ENCODE measurements around the gene TENT4A.
"Not testable (repeated sequence)": the region's sequence is repeated elsewhere in the genome, so short reads cannot be mapped to it uniquely, and the experiment has no call there.

Gene TENT4A

DNA sequence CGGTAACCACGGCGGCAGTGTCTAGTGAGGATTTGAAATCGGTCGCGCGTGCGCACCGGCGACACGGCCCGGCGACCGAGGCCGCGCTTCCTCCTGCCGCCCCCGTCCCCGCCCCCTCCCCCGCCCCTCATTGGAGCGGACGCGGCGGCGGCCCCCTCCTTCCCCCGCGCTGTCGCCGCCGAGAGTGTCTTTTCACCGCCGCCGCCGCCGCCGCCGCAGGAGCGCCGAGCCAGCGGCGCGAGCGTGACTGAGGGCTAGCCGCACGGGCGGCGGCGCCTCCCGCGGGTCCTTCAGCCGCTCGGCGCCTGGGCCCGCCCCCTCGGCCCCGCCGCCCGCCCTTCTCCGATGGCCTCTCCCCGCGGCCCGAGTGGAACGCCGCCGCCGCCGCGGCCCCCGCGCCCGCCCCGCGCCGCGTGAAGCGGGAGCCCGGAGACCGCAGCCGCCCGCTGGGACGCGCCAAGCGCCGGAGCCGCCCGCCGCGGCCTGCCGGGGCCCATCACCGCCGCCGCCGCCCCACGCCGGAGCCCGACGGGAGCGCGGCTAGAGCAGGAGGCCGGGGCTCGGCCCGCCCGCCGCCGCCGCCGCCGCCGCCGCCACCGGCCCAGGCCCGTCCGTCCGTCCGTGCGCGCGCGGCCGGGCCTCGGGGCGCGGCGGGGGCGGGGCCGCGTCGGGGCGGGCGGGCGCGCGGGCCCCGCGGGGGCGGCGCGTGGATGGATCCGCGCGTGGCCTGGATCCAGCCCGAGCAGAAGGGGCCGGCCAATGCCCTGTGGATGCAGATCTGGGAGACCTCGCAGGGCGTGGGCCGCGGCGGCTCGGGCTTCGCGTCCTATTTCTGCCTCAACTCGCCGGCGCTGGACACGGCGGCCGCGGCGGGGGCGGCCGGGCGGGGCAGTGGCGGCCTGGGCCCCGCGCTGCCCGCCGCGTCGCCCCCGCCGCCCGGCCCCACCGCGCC lies at the start of gene TENT4A:
Gene TENT4A, plus strand, starts transcription at position 159 of the 952 bp plus-strand sequence. Its CDS starts 552 bp downstream, at position 711.
- peak; percentile 97 for DNase-seq (ENCODE audit: low spot score)

DNA sequence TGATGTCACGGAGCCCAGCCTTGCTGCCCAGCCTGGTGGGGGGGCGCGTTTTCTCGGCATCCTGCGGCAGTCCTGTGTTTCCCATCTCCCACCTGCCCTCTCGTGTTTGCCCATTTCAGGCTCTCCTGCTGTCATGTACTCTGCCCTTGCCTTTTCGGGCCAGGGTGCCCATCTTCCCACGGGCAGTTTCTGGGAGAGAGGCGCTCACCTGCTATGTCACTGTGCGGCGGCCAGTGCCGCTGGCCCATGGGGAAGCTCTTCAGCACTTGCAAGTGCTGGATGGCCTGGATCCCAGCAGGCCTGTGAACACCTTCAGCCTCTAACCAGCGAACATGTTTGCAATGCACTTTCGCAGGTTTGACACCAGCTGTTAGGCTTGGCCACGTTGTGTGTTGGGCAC lies 46.5 kb upstream of the TENT4A start:
- no peak for DNase-seq (ENCODE audit: low spot score)

GRCh38 chr5:6667648-6668047 lies 45.6 kb upstream of the TENT4A start:
- DNase-seq (ENCODE audit: low spot score), result no peak

DNA sequence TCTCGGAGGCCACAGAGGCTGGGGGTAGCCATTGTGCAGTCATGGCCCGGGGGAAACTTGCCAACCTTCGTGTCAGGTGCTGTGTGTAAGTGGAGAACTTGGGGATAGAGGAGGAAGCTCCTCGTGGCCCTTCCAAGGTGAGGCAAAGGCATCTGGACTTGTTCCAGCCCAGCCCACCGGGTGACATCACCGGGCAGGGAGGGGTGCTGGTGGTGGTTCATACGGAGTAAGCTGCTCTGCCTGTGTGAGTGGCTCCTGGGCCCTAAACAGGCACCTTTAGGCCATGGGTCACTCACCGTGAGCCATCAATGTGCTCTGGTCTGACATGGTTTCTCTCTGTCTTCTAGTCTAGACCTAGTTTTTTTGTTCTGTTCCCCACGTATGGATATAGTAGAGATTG lies 44.5 kb upstream of the TENT4A start:
- not testable (repeated sequence) for DNase-seq (ENCODE audit: low spot score)

- no peak for DNase-seq (ENCODE audit: low spot score)
Measured at GRCh38 chr5:6673031-6673430, 40.2 kb upstream of the TENT4A start.

DNA sequence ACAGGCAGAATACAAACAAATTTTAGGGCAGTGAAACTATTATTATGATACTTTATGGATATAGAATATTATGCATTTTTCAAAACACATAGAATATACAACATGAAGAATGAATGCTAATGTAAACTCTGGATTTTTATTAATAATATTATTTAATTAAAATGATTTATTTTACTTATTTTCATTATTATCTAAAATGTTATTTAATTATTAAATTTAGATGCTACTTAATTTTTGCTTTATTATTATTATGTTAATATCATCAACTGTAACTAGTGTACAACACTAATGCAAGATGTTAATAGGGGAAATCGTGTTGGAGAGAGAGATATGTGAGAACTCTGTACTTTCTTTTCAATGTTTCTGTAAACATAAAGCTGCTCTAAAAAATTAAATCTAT lies 39.3 kb upstream of the TENT4A start:
- no peak for DNase-seq (ENCODE audit: low spot score)

DNA sequence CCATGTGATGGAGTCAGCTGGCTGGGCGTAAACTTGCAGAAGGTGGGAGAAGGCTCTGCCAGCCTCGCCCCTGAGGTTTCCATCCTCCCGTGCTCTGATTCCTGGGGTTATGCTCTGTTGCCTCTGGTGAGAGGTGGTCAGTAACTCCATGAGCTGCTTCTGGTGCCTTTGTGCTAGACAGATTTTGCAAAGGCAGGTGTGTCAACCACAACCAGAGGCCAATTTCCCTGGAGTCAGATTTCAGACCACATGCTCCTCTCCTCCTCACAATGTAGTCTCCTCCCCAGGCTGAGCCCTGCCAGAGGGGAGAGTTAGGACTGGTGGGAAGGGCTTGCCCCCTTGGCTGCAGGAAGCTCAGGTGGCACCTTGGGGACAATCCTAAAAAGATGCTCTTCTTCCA lies 38.8 kb upstream of the TENT4A start:
- no peak for DNase-seq (ENCODE audit: low spot score)

- no peak for DNase-seq (ENCODE audit: low spot score)
Measured at GRCh38 chr5:6674886-6675285, 38.3 kb upstream of the TENT4A start.

DNA sequence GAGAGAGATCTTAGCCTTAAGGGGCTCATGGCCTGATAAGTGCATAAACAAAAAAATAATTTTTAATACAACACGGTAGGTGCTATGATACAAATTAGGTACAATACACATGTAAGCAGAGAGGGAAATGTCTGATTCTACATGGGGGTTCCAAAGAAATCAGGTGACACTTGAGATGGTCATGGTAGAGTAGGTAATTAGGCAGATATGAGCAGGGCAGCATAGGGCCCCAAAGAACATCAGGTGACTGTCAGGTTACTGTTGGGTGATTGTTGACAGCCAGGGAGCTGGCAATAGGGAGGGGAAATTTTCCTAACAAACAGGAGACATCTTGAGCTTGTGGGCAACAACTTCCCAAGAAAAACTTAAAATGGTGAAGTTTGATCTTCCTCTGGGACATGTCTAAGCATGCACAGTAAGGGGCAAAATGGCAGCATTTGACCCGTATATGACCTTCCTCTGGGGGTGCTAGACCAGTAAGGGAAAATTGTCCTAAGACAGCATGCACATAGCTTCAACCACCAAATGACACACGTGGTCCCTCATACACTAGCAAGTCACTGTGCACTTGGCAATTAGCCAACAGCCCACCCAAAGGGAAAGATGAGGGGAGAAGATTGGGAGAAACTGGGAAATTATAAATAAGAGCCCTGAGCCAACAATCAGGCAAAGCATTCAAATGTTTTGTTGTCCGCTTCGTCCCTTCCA lies 37.3 kb upstream of the TENT4A start:
- no peak for DNase-seq (ENCODE audit: low spot score)

- no peak for DNase-seq (ENCODE audit: low spot score)
Measured at GRCh38 chr5:6676702-6677101, 36.5 kb upstream of the TENT4A start.

DNA sequence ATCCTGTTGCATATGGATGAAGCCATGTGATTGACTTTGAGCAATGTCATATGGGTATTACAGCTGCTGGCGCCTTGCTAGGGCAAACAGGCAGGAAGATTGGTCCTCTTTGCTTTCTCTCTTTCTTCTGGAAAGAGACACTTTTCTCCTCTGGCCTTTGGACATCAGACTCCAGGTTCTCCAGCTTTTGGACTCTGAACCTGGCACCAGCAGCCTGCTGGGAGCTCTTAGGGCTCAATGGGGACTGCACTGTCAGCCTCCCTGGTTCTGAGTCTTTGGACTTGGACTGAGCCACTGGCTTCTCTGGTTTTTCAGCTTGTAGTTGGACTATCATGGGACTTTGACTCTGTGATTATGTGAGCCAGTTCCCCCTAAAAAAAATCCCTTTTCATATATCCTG lies 34.8 kb upstream of the TENT4A start:
- DNase-seq (ENCODE audit: low spot score), result no peak

GRCh38 chr5:6680922-6681321 lies 32.3 kb upstream of the TENT4A start:
- no peak for DNase-seq (ENCODE audit: low spot score)

- no peak for DNase-seq (ENCODE audit: low spot score)
Measured at GRCh38 chr5:6681682-6682081, 31.6 kb upstream of the TENT4A start.

DNA sequence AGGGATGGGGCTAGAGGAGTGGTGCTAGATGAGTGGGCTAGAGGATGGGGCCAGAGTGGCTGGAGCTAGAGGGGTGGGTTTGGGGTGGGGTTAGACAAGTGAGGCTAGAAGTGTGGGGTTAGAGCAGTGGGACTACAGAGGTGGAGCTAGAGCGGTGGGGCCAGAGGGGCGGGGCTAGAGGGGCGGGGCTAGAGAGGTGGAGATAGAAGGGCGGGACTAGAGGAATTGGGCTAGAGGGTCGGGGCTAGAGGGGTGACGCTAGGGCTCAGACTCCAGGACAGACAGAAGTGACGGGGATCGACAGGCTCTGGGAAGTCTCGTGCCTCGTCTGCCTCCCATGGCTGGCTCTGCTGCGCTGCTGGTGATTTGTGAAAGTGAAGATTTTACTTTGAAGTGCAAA lies 31.0 kb upstream of the TENT4A start:
- no peak for DNase-seq (ENCODE audit: low spot score)

DNA sequence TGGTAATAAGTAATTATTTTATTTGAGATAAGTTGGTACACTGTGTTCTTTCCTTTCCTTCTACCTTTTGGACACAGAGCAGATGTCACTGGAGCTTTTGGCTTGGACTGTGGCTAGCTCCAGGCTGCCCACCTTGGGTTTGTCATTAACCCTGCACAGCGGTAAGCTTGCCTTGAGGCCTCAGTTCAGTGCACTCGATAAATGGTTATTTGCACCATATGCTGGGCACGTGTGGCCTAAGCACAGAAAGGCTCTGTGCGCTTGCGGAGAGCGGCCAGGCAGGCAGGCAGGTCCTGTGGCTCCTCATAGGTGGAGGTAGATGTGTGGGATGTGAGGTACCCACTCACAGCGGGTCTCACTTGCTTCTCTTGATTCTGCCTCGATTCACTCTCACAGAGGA lies 30.0 kb upstream of the TENT4A start:
- no peak for DNase-seq (ENCODE audit: low spot score)

DNA sequence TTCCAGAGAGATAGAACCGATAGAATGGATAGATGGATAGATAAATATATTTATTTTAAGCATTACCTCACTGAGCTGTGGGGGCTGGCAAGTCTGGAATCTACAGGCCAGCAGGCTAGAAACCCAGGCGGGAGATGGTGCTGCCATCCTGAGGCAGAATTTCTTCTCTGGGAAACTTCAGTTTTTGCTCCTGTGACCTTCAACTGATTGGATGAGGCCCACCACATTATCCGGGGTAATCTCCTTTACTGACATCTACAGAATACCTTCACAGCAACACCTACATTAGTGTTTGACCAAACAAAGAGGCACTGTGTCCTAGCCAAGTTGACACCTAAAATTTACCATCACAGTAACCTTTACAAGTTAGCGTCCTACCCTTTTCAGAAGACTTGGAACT lies 29.2 kb upstream of the TENT4A start:
- DNase-seq (ENCODE audit: low spot score), result no peak

DNA sequence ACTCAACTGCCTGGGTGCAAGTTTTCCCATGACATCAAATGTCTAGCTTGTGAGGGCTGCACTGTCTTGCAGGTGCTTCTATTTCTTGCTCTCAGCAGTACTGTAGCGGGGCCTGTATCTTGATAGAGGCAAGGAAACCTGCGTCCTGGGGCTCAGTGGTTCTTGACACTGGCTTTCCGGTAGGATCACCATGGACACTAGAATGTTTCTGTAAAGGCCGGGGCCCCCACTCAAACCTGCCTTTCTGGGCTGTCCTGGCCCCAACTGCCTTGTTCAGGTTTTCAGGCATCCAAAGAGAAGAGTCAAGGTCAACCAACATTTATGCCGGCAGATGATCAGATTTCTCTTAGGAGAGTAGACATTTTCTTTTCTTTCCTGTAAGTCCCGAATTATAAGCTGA lies 26.7 kb upstream of the TENT4A start:
- no peak for DNase-seq (ENCODE audit: low spot score)

DNA sequence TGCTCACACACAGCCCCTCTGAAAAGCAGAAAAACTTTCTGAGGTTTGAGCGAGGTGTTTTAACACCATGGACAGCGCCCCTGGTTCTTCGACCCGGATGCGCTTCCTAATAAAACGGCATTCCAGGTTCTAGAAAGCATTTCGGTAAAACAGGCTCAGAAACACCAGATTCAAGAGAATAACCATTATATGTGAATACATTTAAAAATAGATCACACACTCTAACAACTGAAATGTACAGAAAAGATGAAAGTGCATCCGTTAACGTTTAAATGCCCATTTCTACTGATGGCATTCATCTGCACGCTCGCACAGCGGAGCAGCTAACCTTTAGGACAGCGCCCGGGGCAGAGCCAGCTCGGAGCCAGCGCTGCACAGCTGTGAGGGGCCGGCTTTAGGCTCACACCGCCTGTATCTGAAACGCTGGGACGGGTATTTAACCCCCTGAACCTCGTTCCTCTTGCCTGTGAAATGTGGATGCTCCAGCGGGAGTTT lies 26.3 kb upstream of the TENT4A start:
- DNase-seq (ENCODE audit: low spot score), result no peak

DNA sequence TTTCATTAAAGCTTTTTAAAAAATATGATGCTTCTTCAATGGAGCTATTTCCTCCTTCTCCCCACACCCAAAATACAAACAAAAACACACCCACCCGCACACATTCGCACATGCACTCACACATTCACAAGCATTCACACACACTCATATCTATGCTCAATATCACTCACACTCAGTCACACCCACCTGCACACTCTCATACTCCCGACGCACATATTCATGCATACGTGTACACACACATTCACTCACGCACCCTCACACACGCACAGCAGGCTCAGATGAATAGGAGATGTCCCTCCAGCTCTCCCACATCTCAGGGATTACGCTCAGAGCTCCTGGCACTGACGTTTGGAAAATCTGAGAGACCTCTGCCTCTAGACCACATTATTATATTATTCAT lies 25.7 kb upstream of the TENT4A start:
- no peak for DNase-seq (ENCODE audit: low spot score)

DNA sequence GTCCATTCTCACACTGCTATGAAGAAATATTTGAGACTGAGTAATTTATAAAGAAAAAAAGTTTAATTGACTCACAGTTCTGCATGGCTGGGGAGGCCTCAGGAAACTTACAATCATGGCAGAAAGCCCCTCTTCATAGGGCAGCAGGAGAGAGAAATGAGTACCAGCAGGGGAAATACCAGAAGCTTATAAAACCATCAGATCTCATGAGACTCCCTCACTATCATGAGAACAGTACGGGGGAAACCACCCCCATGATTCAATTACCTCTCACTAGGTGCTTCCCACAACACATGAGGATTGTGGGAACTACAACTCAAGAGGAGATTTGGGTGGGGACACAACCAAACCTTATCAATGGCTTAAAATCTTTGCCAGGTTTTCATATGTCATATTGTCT lies 20.3 kb upstream of the TENT4A start:
- no peak for DNase-seq (ENCODE audit: low spot score)

DNA sequence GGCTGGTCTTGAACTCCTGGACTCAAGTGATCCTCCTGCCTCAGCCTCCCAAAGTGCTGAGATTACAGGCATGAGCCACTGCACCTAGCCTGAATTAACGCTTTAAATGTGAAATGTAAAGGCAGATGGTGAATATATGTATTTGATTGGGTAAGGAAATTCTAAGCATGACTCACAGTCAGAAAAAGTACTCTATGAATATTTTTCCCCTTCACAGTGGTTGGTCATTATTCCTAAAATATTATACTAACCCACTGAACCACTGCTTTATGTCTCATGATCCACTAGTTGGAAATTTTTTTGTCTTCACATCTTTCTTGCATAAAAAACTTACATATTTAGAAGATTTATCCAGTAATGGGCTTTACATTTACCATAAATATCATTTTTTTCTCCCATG lies 14.5 kb upstream of the TENT4A start:
- DNase-seq (ENCODE audit: low spot score), result no peak

GRCh38 chr5:6699357-6699756 lies 13.9 kb upstream of the TENT4A start:
- no peak for DNase-seq (ENCODE audit: low spot score)

DNA sequence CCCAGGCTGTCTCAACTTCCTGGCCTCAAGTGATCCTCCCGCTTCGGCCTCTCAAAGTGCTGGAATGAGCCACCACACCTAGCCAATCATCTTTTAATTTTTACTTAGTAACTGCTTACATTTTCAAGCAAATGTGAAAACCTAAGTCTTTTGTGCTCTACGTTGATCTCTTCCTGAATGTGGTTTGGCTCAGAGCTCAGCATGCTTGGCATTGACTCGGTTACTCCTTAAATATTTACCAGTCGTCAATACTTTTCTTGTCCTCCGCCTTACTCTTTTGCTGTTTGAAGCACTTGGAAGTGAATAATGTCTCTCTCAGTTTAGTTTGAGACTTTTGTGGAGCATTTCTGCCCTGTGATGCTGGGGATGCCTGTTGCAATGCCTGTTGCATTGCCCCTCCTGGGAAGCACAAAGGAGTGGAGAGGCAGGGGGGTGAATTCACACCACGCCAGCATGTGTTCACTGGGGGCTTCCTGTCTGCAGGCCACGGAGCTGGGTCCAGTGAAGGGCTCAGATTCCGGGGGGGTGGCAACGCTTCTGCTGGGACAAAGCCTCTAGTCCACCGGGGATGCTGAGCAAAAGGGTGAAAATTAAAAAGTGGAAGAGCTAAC lies 13.1 kb upstream of the TENT4A start:
- no peak for DNase-seq (ENCODE audit: low spot score)
